GM12878 (cell line): ENCODE results near the gene CDKN1C.

Source experiments
- ELK1 ChIP-seq: IDR thresholded peaks from 2 replicates; pipeline ENCODE4 v1.6.1; 2012; ENCODE audit warnings: low read depth, low read length, improper control_type of control experiment
- EZH2 ChIP-seq: IDR thresholded peaks from 2 replicates; pipeline ENCODE4 v1.6.1; 2012; ENCODE audit warnings: low read depth, mild to moderate bottlenecking, control low read depth, inconsistent platforms, low read length, borderline replicate concordance; ENCODE audit not compliant: control insufficient read depth
- FOXM1 ChIP-seq: IDR thresholded peaks from 2 replicates; pipeline ENCODE4 v1.6.1; 2012; ENCODE audit warnings: low read depth, mild to moderate bottlenecking, inconsistent platforms, low read length, moderate library complexity
- HDAC6 ChIP-seq: fragments of 200-600 bp; sonication (generic); IDR thresholded peaks from one replicate; pipeline ENCODE4 v1.8.0; 2017; ENCODE audit warnings: antibody characterized with exemption; ENCODE audit not compliant: unreplicated experiment
- NRF1 ChIP-seq: conservative IDR thresholded peaks from 2 replicates; pipeline ENCODE4 v1.6.1; 2011; ENCODE audit warnings: mild to moderate bottlenecking, low read depth, low read length, improper control_type of control experiment
- POLR2A ChIP-seq: IDR thresholded peaks from 2 replicates; pipeline ENCODE4 v1.6.1; 2011; ENCODE audit warnings: low read depth, mild to moderate bottlenecking, low read length
- POLR2AphosphoS5 ChIP-seq: IDR thresholded peaks from 2 replicates; pipeline ENCODE4 v1.6.1; 2011; ENCODE audit warnings: mild to moderate bottlenecking, low read length, inconsistent platforms
- REST ChIP-seq: IDR thresholded peaks from 2 replicates; pipeline ENCODE4 v1.6.1; 2012; ENCODE audit warnings: mild to moderate bottlenecking, low read depth, low read length
- TF ChIP-seq, protein P1 (sequence below), 3 experiments: IDR thresholded peaks in 2 of 3; conservative IDR thresholded peaks in 1 of 3; 2 replicates each; pipeline ENCODE4 v1.5.1; 2011; ENCODE audit warnings: low read depth in 3 of 3, low read length in 3 of 3, mild to moderate bottlenecking in 3 of 3, control low read depth in 2 of 3, moderate library complexity in 2 of 3, inconsistent platforms in 1 of 3, mixed read lengths in 1 of 3; ENCODE audit not compliant: control insufficient read depth in 2 of 3, insufficient read depth in 1 of 3; ENCODE audit errors: extremely low read depth in 1 of 3
- TF ChIP-seq, protein P2 (sequence below): IDR thresholded peaks from 2 replicates; pipeline ENCODE4 v1.6.1; 2012; ENCODE audit warnings: low read depth, low read length, improper control_type of control experiment

GRCh38 chr11:2911088-2911784 lies 25.7 kb upstream of the CDKN1C start:
- no peak for TF ChIP-seq POLR2A
- no peak for TF ChIP-seq ELK1
- TF ChIP-seq, protein P1, sequence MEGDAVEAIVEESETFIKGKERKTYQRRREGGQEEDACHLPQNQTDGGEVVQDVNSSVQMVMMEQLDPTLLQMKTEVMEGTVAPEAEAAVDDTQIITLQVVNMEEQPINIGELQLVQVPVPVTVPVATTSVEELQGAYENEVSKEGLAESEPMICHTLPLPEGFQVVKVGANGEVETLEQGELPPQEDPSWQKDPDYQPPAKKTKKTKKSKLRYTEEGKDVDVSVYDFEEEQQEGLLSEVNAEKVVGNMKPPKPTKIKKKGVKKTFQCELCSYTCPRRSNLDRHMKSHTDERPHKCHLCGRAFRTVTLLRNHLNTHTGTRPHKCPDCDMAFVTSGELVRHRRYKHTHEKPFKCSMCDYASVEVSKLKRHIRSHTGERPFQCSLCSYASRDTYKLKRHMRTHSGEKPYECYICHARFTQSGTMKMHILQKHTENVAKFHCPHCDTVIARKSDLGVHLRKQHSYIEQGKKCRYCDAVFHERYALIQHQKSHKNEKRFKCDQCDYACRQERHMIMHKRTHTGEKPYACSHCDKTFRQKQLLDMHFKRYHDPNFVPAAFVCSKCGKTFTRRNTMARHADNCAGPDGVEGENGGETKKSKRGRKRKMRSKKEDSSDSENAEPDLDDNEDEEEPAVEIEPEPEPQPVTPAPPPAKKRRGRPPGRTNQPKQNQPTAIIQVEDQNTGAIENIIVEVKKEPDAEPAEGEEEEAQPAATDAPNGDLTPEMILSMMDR (IDR thresholded peaks at IDR 0.05 in 2 of 3, conservative IDR thresholded peaks at IDR 0.05 in 1 of 3; ENCODE audit: control insufficient read depth in 2 of 3, extremely low read depth in 1 of 3, insufficient read depth in 1 of 3, low read depth in 3 of 3, low read length in 3 of 3): no peak
- TF ChIP-seq EZH2: no peak
- TF ChIP-seq REST: no peak
- no peak for TF ChIP-seq POLR2AphosphoS5
- TF ChIP-seq, protein P2, sequence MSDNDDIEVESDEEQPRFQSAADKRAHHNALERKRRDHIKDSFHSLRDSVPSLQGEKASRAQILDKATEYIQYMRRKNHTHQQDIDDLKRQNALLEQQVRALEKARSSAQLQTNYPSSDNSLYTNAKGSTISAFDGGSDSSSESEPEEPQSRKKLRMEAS: no peak
- no peak for TF ChIP-seq FOXM1
- TF ChIP-seq HDAC6: no peak
- TF ChIP-seq NRF1: no peak
